IMR-90 (cell line): Measurements from ENCODE around the gene PZP. TPM values are rescaled to one million over a fixed set of nuclear protein-coding genes. Genes with fewer than 3 reads are reported as not detected.
A peak's percentile ranks its signal among the peaks of the same experiment; 100 is the strongest.

ENCODE experiments used
- ATAC-seq: fragments of 200-7000 bp; cut with Tn5 transposase; 2 replicates; pipeline ENCODE4 v1.9.1; 2020; ENCODE audit warnings: low read depth, mild to moderate bottlenecking, moderate library complexity
- BruUV-seq: library from RNA; stranded (reverse); fragments of 400-500 nt; replicated peaks from 2 replicates; lab custom pipeline; 2021; lab: Mats Ljungman, UMichigan
- CTCF ChIA-PET: fragments of 300-600 bp; formaldehyde crosslinking; extraction: SDS; loops from one replicate; lab custom pipeline; 2021; ENCODE audit warnings: antibody characterized with exemption; lab: Yijun Ruan, JAX
- POLR2A ChIA-PET: fragments of 300-600 bp; sonication (Branson Sonifier 250); formaldehyde crosslinking; loops from one replicate; lab custom pipeline; 2022; ENCODE audit warnings: antibody characterized with exemption; ENCODE audit not compliant: unreplicated experiment; lab: Charles Lee
- DNase-seq: peaks from one replicate; pipeline ENCODE4 v3.0.0; 2013
- H2AFZ ChIP-seq: replicated peaks from 2 replicates; pipeline ENCODE3; 2013; ENCODE audit warnings: low read length, mild to moderate bottlenecking; ENCODE audit not compliant: poor library complexity
- H2AK5ac ChIP-seq: 2 replicates; pipeline ENCODE4 v1.6.1; 2013; ENCODE audit warnings: low read depth, low read length, inconsistent platforms
- H2AK9ac ChIP-seq: replicated peaks from 2 replicates; pipeline ENCODE3; 2013; ENCODE audit warnings: mild to moderate bottlenecking, low read depth, low read length, moderate library complexity; ENCODE audit not compliant: poor library complexity
- H2BK120ac ChIP-seq: 2 replicates; pipeline ENCODE4 v1.6.1; 2013; ENCODE audit warnings: low read depth, low read length, inconsistent platforms
- H2BK15ac ChIP-seq: 3 replicates; pipeline ENCODE4 v1.6.1; 2013; ENCODE audit warnings: low read depth, low read length, inconsistent platforms
- H2BK20ac ChIP-seq: 2 replicates; pipeline ENCODE4 v1.6.1; 2013; ENCODE audit warnings: low read depth, mild to moderate bottlenecking, inconsistent platforms, low read length, moderate library complexity
- H2BK5ac ChIP-seq: 2 replicates; pipeline ENCODE4 v1.6.1; 2013; ENCODE audit warnings: mild to moderate bottlenecking, low read depth, low read length, inconsistent platforms; ENCODE audit not compliant: poor library complexity, severe bottlenecking
- H3K14ac ChIP-seq: replicated peaks from 2 replicates; pipeline ENCODE4 v1.6.1; 2013; ENCODE audit warnings: low read depth, low read length, inconsistent platforms
- H3K18ac ChIP-seq: 2 replicates; pipeline ENCODE4 v1.6.1; 2013; ENCODE audit warnings: low read depth, low read length, control low read depth
- H3K23ac ChIP-seq: 2 replicates; pipeline ENCODE4 v1.6.1; 2013; ENCODE audit warnings: low read depth, low read length, inconsistent platforms
- H3K27ac ChIP-seq: 2 replicates; pipeline ENCODE4 v1.5.1; 2013; ENCODE audit warnings: mild to moderate bottlenecking, control low read depth, low read length; ENCODE audit not compliant: insufficient read depth
- H3K27me3 ChIP-seq: 2 replicates; pipeline ENCODE4 v1.6.1; 2013; ENCODE audit warnings: low read length; ENCODE audit not compliant: control insufficient read depth, insufficient read depth
- H3K36me3 ChIP-seq: 2 replicates; pipeline ENCODE4 v1.6.1; 2013; ENCODE audit warnings: low read length, mixed read lengths; ENCODE audit not compliant: control insufficient read depth, insufficient read depth
- H3K4ac ChIP-seq: 2 replicates; pipeline ENCODE4 v1.6.1; 2013; ENCODE audit warnings: low read depth, low read length, inconsistent platforms
- H3K4me1 ChIP-seq: 2 replicates; pipeline ENCODE4 v1.6.1; 2013; ENCODE audit warnings: low read length, mixed read lengths; ENCODE audit not compliant: control insufficient read depth, insufficient read depth
- H3K4me2 ChIP-seq: 2 replicates; pipeline ENCODE4 v1.6.1; 2013; ENCODE audit warnings: low read depth, mild to moderate bottlenecking, control low read depth, low read length, moderate library complexity
- H3K4me3 ChIP-seq: 2 replicates; pipeline ENCODE4 v1.5.1; 2013; ENCODE audit warnings: low read depth, mild to moderate bottlenecking, control low read depth, low read length, moderate library complexity; ENCODE audit not compliant: insufficient read depth
- H3K56ac ChIP-seq: 2 replicates; pipeline ENCODE4 v1.6.1; 2013; ENCODE audit warnings: low read length, inconsistent platforms; ENCODE audit not compliant: insufficient read depth; ENCODE audit errors: extremely low read depth
- H3K79me1 ChIP-seq, 2 experiments: 2 replicates each; pipeline ENCODE4 v1.6.1; 2013; ENCODE audit warnings: low read length in 2 of 2, inconsistent platforms in 1 of 2, low read depth in 1 of 2
- H3K9ac ChIP-seq: 2 replicates; pipeline ENCODE4 v1.6.1; 2013; ENCODE audit warnings: low read depth, low read length, control low read depth
- H3K9me1 ChIP-seq: 2 replicates; pipeline ENCODE4 v1.6.1; 2013; ENCODE audit warnings: low read length, inconsistent platforms; ENCODE audit not compliant: insufficient read depth
- H3K9me3 ChIP-seq: 2 replicates; pipeline ENCODE4 v1.6.1; 2013; ENCODE audit warnings: low read length; ENCODE audit not compliant: control insufficient read depth, insufficient read depth
- H4K20me1 ChIP-seq: 2 replicates; pipeline ENCODE4 v1.6.1; 2013; ENCODE audit warnings: low read length, inconsistent platforms; ENCODE audit not compliant: insufficient read depth
- H4K5ac ChIP-seq: 2 replicates; pipeline ENCODE4 v1.6.1; 2013; ENCODE audit warnings: mild to moderate bottlenecking, low read depth, low read length, control low read depth
- H4K8ac ChIP-seq, 2 experiments: 2 replicates each; pipeline ENCODE4 v1.6.1; 2013; ENCODE audit warnings: low read depth in 2 of 2, low read length in 2 of 2, control low read depth in 1 of 2, inconsistent platforms in 1 of 2
- H4K91ac ChIP-seq: 2 replicates; pipeline ENCODE4 v1.6.1; 2013; ENCODE audit warnings: low read depth, low read length, inconsistent platforms; ENCODE audit not compliant: insufficient read depth
- RFX5 ChIP-seq: IDR thresholded peaks from 2 replicates; pipeline ENCODE4 v1.8.0; 2012; ENCODE audit warnings: low read depth, mild to moderate bottlenecking, low read length, moderate library complexity
- WGBS, 2 experiments: methylation state at CpG; one replicate each; pipeline versions ENCODE4 v1.1.5 to v1.1.7; 2013; ENCODE audit warnings: missing lambda C conversion rate in 2 of 2; ENCODE audit not compliant: insufficient read length in 1 of 2; ENCODE audit errors: extremely low coverage in 2 of 2; 5-methylcytosine and 5-hydroxymethylcytosine counted together
- dilution Hi-C: fragments of 300-500 bp; cut with HindIII; formaldehyde crosslinking; loops from one replicate; pipeline ENCODE4 v1.14.3; 2018; ENCODE audit warnings: low sequenced_read_pairs; ENCODE audit not compliant: unreplicated experiment
- in situ Hi-C: fragments of 300-500 bp; cut with MboI; formaldehyde crosslinking; loops from 3 replicates; pipeline ENCODE4 v1.14.3; 2019; ENCODE audit warnings: low sequenced_read_pairs, inconsistent platforms, mixed read lengths
- intact Hi-C: fragments of 100-400 bp; cut with micrococcal nuclease; formaldehyde crosslinking; loops from 2 replicates; pipeline ENCODE4 v1.10.0; 2022
- polyA plus RNA-seq, 3 experiments: library from polyadenylated mRNA; depleted of rRNA; stranded (reverse); fragments of >200 nt; gene quantifications; 2 replicates each; pipeline ENCODE4 v1.2.3, GENCODE V29; 2012; ENCODE audit warnings: low replicate concordance in 1 of 3
- total RNA-seq: library from RNA; depleted of rRNA; stranded (reverse); fragments of >200 nt; gene quantifications from 2 replicates; pipeline ENCODE4 v1.2.3, GENCODE V29; 2012

The PZP gene
- total and polyA plus RNA-seq, 2 of the 4 experiments (the other 2 are of a cell fraction) = not detected

GRCh38 chr12:9133216-9133916 lies 74.8 kb downstream of the PZP start:
- ATAC-seq (no peak), DNase-seq (no peak)
- no peak overlapping the region for H4K8ac ChIP-seq
- no peak overlapping the region for H3K4me3 ChIP-seq
- H3K56ac ChIP-seq = no peak overlapping the region
- no peak overlapping the region for H2AK5ac ChIP-seq
- WGBS, 2 experiments = no CpG with 5 or more reads among the region's 1 CpG
- no peak overlapping the region; the same call in 1 of the 2 replicates for H3K18ac ChIP-seq
- peak overlapping the region; percentile 48; the same call in 1 of the 2 replicates for H4K5ac ChIP-seq
- H2AFZ ChIP-seq = no peak overlapping the region
- H3K14ac ChIP-seq = no peak overlapping the region
- no peak overlapping the region for H2BK5ac ChIP-seq
- H3K9ac ChIP-seq = no peak overlapping the region
- ChIA-PET POLR2A (no interaction called here), CTCF (no interaction called here)
- intact Hi-C loops = no loop called here
- 0 out of 2 replicates have a peak overlapping the region, but pooled peaks have one; percentile 24 for H2BK20ac ChIP-seq
- no peak for TF ChIP-seq RFX5
- H3K9me3 ChIP-seq = no peaks in the 10 kb centered on the region
- no peaks in the 10 kb centered on the region for H4K20me1 ChIP-seq
- H3K79me1 ChIP-seq = no peaks in the 10 kb centered on the region
- in situ Hi-C loops = no loop called here
- no peak overlapping the region for H3K4me2 ChIP-seq
- H2AK9ac ChIP-seq = no peak overlapping the region
- H3K9me1 ChIP-seq = no peaks in the 10 kb centered on the region
- no peak overlapping the region for H2BK15ac ChIP-seq
- no peak overlapping the region for H3K23ac ChIP-seq
- H3K4me1 ChIP-seq = peaks cover 5% of the 10 kb centered on the region; the same call in 1 of the 2 replicates
- H4K91ac ChIP-seq = no peak overlapping the region
- peak overlapping the region; percentile 29; the same call in 1 of the 2 replicates for H3K27ac ChIP-seq
- no peaks in the 10 kb centered on the region for H3K36me3 ChIP-seq
- dilution Hi-C loops = no loop called here
- no peak overlapping the region for H2BK120ac ChIP-seq
- H3K27me3 ChIP-seq = no peaks in the 10 kb centered on the region
- no peak overlapping the region for H3K4ac ChIP-seq
- no TSS peak for BruUV-seq
